Neutrophil (primary cell): ENCODE results near the gene ADCY2.

Experiments
- H3K27ac ChIP-seq: fragments of 200-600 bp; sonication (generic); 2 replicates; pipeline ENCODE4 v1.5.1; 2016; ENCODE audit warnings: mild to moderate bottlenecking, moderate library complexity
- H3K27me3 ChIP-seq: fragments of 200-600 bp; sonication (generic); 2 replicates; pipeline ENCODE4 v1.6.0; 2016; ENCODE audit warnings: mild to moderate bottlenecking
- H3K36me3 ChIP-seq: fragments of 200-600 bp; sonication (generic); 2 replicates; pipeline ENCODE4 v1.5.1; 2017
- H3K4me1 ChIP-seq, 2 experiments: fragments of 200-600 bp in 1 of 2; sonication (generic) in 1 of 2; 1 replicate in 1 of 2; 2 replicates in 1 of 2; pipeline versions ENCODE4 v1.5.1 to v1.6.1; 2013 to 2016; ENCODE audit warnings: low read depth in 1 of 2, low read length in 1 of 2, mild to moderate bottlenecking in 1 of 2, moderate library complexity in 1 of 2; ENCODE audit not compliant: control insufficient read depth in 1 of 2, insufficient read depth in 1 of 2
- H3K4me3 ChIP-seq, 2 experiments: fragments of 200-600 bp in 1 of 2; sonication (generic) in 1 of 2; 1 replicate in 1 of 2; 2 replicates in 1 of 2; pipeline ENCODE4 v1.5.1; 2013 to 2016; ENCODE audit warnings: low read depth in 1 of 2, low read length in 1 of 2, mild to moderate bottlenecking in 1 of 2, moderate library complexity in 1 of 2
- H3K9me3 ChIP-seq: fragments of 200-600 bp; sonication (generic); 2 replicates; pipeline ENCODE4 v1.5.1; 2016
- CTCF ChIP-seq: fragments of 200-600 bp; sonication (generic); IDR thresholded peaks from 2 replicates; pipeline ENCODE4 v1.5.1; 2016; ENCODE audit warnings: antibody characterized with exemption

The ADCY2 gene

DNA sequence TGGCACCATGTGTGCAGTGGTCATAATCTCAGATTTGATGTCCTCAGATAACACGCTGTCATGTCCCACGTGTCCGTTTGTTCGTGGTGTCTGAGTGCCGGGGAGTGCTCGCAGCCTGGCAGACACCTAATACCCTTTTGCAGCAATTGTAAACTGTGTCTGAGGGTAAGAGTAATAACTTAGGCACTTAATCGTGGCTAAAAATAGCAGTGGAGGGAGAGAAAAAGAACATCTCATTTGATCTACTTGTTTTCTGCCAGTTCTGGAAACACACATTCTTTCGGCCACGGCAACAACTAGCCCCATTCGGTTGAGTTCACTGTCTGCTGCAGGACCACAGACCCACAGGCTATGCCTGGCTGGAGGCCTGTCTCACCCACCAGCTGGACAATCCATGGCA, 16.5 kb downstream of the ADCY2 start:
- no peak for TF ChIP-seq CTCF
- Histone ChIP-seq H3K4me3 (no peak overlapping the region), H3K36me3 (no peaks in the 10 kb centered on the region), H3K9me3 (no peaks in the 10 kb centered on the region), H3K27me3 (no peaks in the 10 kb centered on the region), H3K4me1 (no peaks in the 10 kb centered on the region), H3K27ac (no peak overlapping the region)

GRCh38 chr5:7415123-7415522, 19.2 kb downstream of the ADCY2 start:
- no peak overlapping the region for H3K4me3 ChIP-seq
- H3K27ac ChIP-seq = no peak overlapping the region
- H3K36me3 ChIP-seq = no peaks in the 10 kb centered on the region
- peaks cover 10% of the 10 kb centered on the region for H3K27me3 ChIP-seq
- no peak for TF ChIP-seq CTCF
- H3K9me3 ChIP-seq = no peaks in the 10 kb centered on the region
- no peaks in the 10 kb centered on the region for H3K4me1 ChIP-seq

GRCh38 chr5:7415587-7416535, 19.9 kb downstream of the ADCY2 start:
- Histone ChIP-seq H3K36me3 (no peaks in the 10 kb centered on the region), H3K4me1 (no peaks in the 10 kb centered on the region), H3K9me3 (no peaks in the 10 kb centered on the region), H3K27me3 (peaks cover 18% of the 10 kb centered on the region), H3K27ac (no peak overlapping the region), H3K4me3 (no peak overlapping the region)
- no peak for TF ChIP-seq CTCF

DNA sequence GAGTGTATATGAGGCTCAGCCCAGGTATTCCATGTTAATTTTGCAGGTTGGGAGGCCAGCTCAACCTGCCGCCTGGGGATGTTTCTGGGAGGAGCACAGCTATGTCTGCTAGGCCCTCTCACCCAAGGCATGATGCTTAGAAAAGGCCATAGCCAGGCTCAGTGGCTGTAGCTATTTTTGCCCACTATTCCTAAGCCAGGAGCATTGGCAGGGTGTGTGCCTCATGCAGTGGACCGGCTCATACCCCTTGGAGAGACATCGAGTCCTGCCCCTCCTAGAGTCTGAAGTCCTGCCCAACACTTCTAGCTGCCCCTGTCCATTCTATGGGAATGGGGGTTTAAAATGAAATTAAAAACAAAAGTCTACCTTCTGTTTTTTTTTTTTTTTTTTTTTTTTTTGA, 22.3 kb downstream of the ADCY2 start:
- no peaks in the 10 kb centered on the region for H3K36me3 ChIP-seq
- peaks cover 20% of the 10 kb centered on the region for H3K27me3 ChIP-seq
- H3K27ac ChIP-seq = no peak overlapping the region
- H3K9me3 ChIP-seq = no peaks in the 10 kb centered on the region
- TF ChIP-seq CTCF = no peak
- H3K4me3 ChIP-seq = no peak overlapping the region
- H3K4me1 ChIP-seq = no peaks in the 10 kb centered on the region

GRCh38 chr5:7419367-7419766, 23.4 kb downstream of the ADCY2 start:
- TF ChIP-seq CTCF = no peak
- H3K9me3 ChIP-seq = no peaks in the 10 kb centered on the region
- no peaks in the 10 kb centered on the region for H3K4me1 ChIP-seq
- no peak overlapping the region for H3K27ac ChIP-seq
- no peaks in the 10 kb centered on the region for H3K36me3 ChIP-seq
- peaks cover 20% of the 10 kb centered on the region for H3K27me3 ChIP-seq
- H3K4me3 ChIP-seq = no peak overlapping the region
